HepG2 (cell line): Measurements from ENCODE around the gene PACS2. TPM values are rescaled to one million over a fixed set of nuclear protein-coding genes. Genes with fewer than 3 reads are reported as not detected.

ENCODE experiments used
- AHR ChIP-seq: IDR thresholded peaks from 2 replicates; pipeline ENCODE4 v1.6.1; 2018; ENCODE audit warnings: missing genetic modification reagents, missing compliant biosample characterization
- ARID3A ChIP-seq: IDR thresholded peaks from 2 replicates; pipeline ENCODE4 v1.6.1; 2012; ENCODE audit warnings: low read depth, low read length, improper control_type of control experiment
- BATF2 ChIP-seq: sonication (generic); formaldehyde crosslinking; IDR thresholded peaks from 2 replicates; pipeline ENCODE4 v1.8.0; 2022; ENCODE audit warnings: mild to moderate bottlenecking, missing genetic modification reagents, moderate library complexity
- E2F2 ChIP-seq: sonication (generic); formaldehyde crosslinking; IDR thresholded peaks from 2 replicates; pipeline ENCODE4 v1.4.0; 2020; ENCODE audit warnings: missing genetic modification reagents, borderline replicate concordance
- KDM2A ChIP-seq: sonication (generic); formaldehyde crosslinking; IDR thresholded peaks from 2 replicates; pipeline ENCODE4 v1.4.0; 2020; ENCODE audit warnings: low read depth, missing genetic modification reagents, borderline replicate concordance
- MAF1 ChIP-seq: sonication (generic); formaldehyde crosslinking; IDR thresholded peaks from 2 replicates; pipeline ENCODE4 v1.5.0; 2020; ENCODE audit warnings: missing genetic modification reagents, borderline replicate concordance
- NCOA2 ChIP-seq: sonication (generic); formaldehyde crosslinking; IDR thresholded peaks from 2 replicates; pipeline ENCODE4 v1.8.0; 2022; ENCODE audit warnings: inconsistent platforms
- REPIN1 ChIP-seq: sonication (generic); formaldehyde crosslinking; IDR thresholded peaks from 2 replicates; pipeline ENCODE4 v1.8.0; 2022; ENCODE audit warnings: missing genetic modification reagents, low read depth, mild to moderate bottlenecking, borderline replicate concordance
- TBL1XR1 ChIP-seq: fragments of 150-350 bp; IDR thresholded peaks from 2 replicates; pipeline ENCODE4 v1.6.1; 2014; ENCODE audit warnings: borderline replicate concordance, low read length; ENCODE audit not compliant: partially characterized antibody
- ZFP37 ChIP-seq: sonication (generic); formaldehyde crosslinking; IDR thresholded peaks from 2 replicates; pipeline ENCODE4 v1.4.0; 2020; ENCODE audit warnings: missing genetic modification reagents, borderline replicate concordance
- ZNF318 ChIP-seq: sonication (generic); formaldehyde crosslinking; IDR thresholded peaks from 2 replicates; pipeline ENCODE4 v1.4.0; 2020; ENCODE audit warnings: mild to moderate bottlenecking, missing genetic modification reagents
- ZNF557 ChIP-seq: sonication (generic); formaldehyde crosslinking; IDR thresholded peaks from 2 replicates; pipeline ENCODE4 v1.4.0; 2020; ENCODE audit warnings: missing genetic modification reagents
- ZNF597 ChIP-seq: sonication (generic); formaldehyde crosslinking; IDR thresholded peaks from 2 replicates; pipeline ENCODE4 v1.5.0; 2020; ENCODE audit warnings: missing genetic modification reagents
- ZNF720 ChIP-seq: sonication (generic); formaldehyde crosslinking; IDR thresholded peaks from 2 replicates; pipeline ENCODE4 v1.4.0; 2020; ENCODE audit warnings: missing genetic modification reagents
- ZNF737 ChIP-seq: sonication (generic); formaldehyde crosslinking; IDR thresholded peaks from 2 replicates; pipeline ENCODE4 v1.5.0; 2020; ENCODE audit warnings: missing genetic modification reagents, mild to moderate bottlenecking, borderline replicate concordance
- ZNF878 ChIP-seq: sonication (generic); formaldehyde crosslinking; IDR thresholded peaks from 2 replicates; pipeline ENCODE4 v1.8.1; 2023; ENCODE audit warnings: mild to moderate bottlenecking, missing genetic modification reagents, moderate library complexity
- polyA plus RNA-seq, 8 experiments: library from polyadenylated mRNA; depleted of rRNA in 3 of 8; stranded (reverse) in 7 of 8; unstranded in 1 of 8; fragments of >200 nt; fragmentation: Illumina TruSeq in 4 of 8; extraction: Trizol in 4 of 8; gene quantifications; 2 replicates each; pipeline versions ENCODE4 v1.2.1 to v1.2.3, GENCODE V29; 2011 to 2016; ENCODE audit warnings: low read depth in 4 of 8, missing spikeins in 1 of 8, mixed read lengths in 1 of 8; ENCODE audit not compliant: insufficient read depth in 1 of 8
- total RNA-seq, 5 experiments: library from RNA; depleted of rRNA; stranded (reverse); fragments of >200 nt; fragmentation: Illumina TruSeq; extraction: Trizol; gene quantifications; 2 replicates each; pipeline ENCODE4 v1.2.3, GENCODE V29; 2016; ENCODE audit warnings: low read depth in 1 of 5

PACS2 gene
- total and polyA plus RNA-seq, 2 of the 13 experiments (the other 11 are each of a cell fraction or from before 2014, with no cell fraction given) = 23.6 to 27.6 TPM

- no peak; the same call in 1 of the 2 replicates for TF ChIP-seq ZNF557 (CRISPR knock-in tag)
- no peak for TF ChIP-seq ZNF597 (CRISPR knock-in tag)
- no peak for TF ChIP-seq ZNF737 (CRISPR knock-in tag)
- TF ChIP-seq ZFP37 (CRISPR knock-in tag) = 0 out of 2 replicates have a peak, but pooled peaks have one; percentile 16
- no peak for TF ChIP-seq MAF1 (CRISPR knock-in tag)
- TF ChIP-seq BATF2 (CRISPR knock-in tag) = no peak
- no peak for TF ChIP-seq ZNF318 (CRISPR knock-in tag)
- TF ChIP-seq E2F2 (CRISPR knock-in tag) = no peak
- TF ChIP-seq ARID3A = no peak
- no peak for TF ChIP-seq ZNF720 (CRISPR knock-in tag)
- TF ChIP-seq NCOA2 = no peak
- TF ChIP-seq TBL1XR1 = no peak
- TF ChIP-seq REPIN1 (CRISPR knock-in tag) = peak; percentile 92
- TF ChIP-seq ZNF878 (CRISPR knock-in tag) = no peak
- TF ChIP-seq KDM2A (CRISPR knock-in tag) = peak; percentile 98
- TF ChIP-seq AHR (CRISPR knock-in tag) = peak; percentile 48; the same call in 1 of the 2 replicates
These were observed 83.6 kb downstream of the PACS2 start, which contains the start of gene TEX22 (continued) for GRCh38 chr14:105398044-105398725.
